Osteoblast (primary cell): ENCODE data around the gene EXOC4. TPM values are rescaled to one million over a fixed set of nuclear protein-coding genes. Genes with fewer than 3 reads are reported as not detected.

ENCODE experiments used
- DNase-seq: peaks from one replicate; pipeline ENCODE4 v3.0.0; 2011; ENCODE audit warnings: low spot score, mixed read lengths; ENCODE audit not compliant: insufficient read length; ENCODE audit errors: missing footprints
- H2AFZ ChIP-seq: 2 replicates; pipeline ENCODE4 v1.6.0; 2011; ENCODE audit warnings: mild to moderate bottlenecking, low read length
- H3K27ac ChIP-seq: 2 replicates; pipeline ENCODE4 v1.5.1; 2011; ENCODE audit warnings: mild to moderate bottlenecking, low read depth, low read length, moderate library complexity
- H3K27me3 ChIP-seq: 2 replicates; pipeline ENCODE4 v1.6.0; 2012; ENCODE audit warnings: mild to moderate bottlenecking, control low read depth, inconsistent platforms, low read length, moderate library complexity; ENCODE audit not compliant: insufficient read depth
- H3K36me3 ChIP-seq: 2 replicates; pipeline ENCODE4 v1.5.1; 2011; ENCODE audit warnings: mild to moderate bottlenecking, low read length, control low read depth, moderate library complexity; ENCODE audit not compliant: insufficient read depth
- H3K4me1 ChIP-seq: 2 replicates; pipeline ENCODE4 v1.5.1; 2011; ENCODE audit warnings: mild to moderate bottlenecking, low read length, control low read depth, moderate library complexity; ENCODE audit not compliant: insufficient read depth
- H3K4me2 ChIP-seq: 2 replicates; pipeline ENCODE4 v1.6.0; 2011; ENCODE audit warnings: mild to moderate bottlenecking, low read length; ENCODE audit not compliant: insufficient read depth
- H3K4me3 ChIP-seq: fragments of 200-600 bp; sonication (generic); 3 replicates; pipeline ENCODE4 v1.5.1; 2012; ENCODE audit warnings: mild to moderate bottlenecking, low read length, inconsistent platforms; ENCODE audit not compliant: insufficient read depth
- H3K79me2 ChIP-seq: 2 replicates; pipeline ENCODE4 v1.6.0; 2012; ENCODE audit warnings: mild to moderate bottlenecking, low read length, control low read depth, inconsistent platforms; ENCODE audit not compliant: insufficient read depth
- H3K9me3 ChIP-seq: 2 replicates; pipeline ENCODE4 v1.5.1; 2011; ENCODE audit warnings: low read depth, low read length, control low read depth
- H4K20me1 ChIP-seq: 2 replicates; pipeline ENCODE4 v1.6.0; 2012; ENCODE audit warnings: mild to moderate bottlenecking, low read length, control low read depth; ENCODE audit not compliant: insufficient read depth
- total RNA-seq: library from RNA; depleted of rRNA; stranded (reverse); fragments of >200 nt; gene quantifications from 2 replicates; pipeline ENCODE4 v1.2.3, GENCODE V29; 2012
- TF ChIP-seq, protein P1 (sequence below): IDR thresholded peaks from 2 replicates; pipeline ENCODE4 v1.5.1; 2011; ENCODE audit warnings: mild to moderate bottlenecking, low read depth, low read length, moderate library complexity; ENCODE audit errors: extremely low read depth

The EXOC4 gene
- total RNA-seq, 1 donor: 134 TPM

DNA sequence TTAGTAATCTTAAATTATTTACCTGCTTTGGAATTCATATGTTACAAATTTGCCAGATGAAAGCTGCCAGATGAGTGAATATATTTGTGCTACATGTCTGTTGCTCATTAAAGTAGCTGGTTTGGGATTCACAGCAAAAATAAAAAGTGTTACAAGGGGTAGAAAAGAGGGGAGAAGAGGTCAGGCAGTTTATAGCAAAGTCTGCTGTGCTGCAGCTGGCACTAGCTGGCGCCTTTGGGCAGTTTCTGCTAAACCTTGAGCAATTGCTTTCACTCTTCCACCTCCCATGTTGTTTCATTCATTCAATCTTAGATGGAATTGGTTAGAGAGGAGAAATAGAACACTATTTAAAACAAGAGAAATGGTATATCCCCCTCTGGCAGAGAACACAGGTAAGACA, 470.2 kb downstream of the EXOC4 start:
- Histone ChIP-seq H3K4me1 (no peaks in the 10 kb centered on the region), H3K4me2 (no peak overlapping the region), H3K79me2 (no peaks in the 10 kb centered on the region), H3K9me3 (no peaks in the 10 kb centered on the region), H3K36me3 (no peaks in the 10 kb centered on the region), H3K27me3 (no peaks in the 10 kb centered on the region), H3K4me3 (no peak overlapping the region), H2AFZ (no peak overlapping the region), H3K27ac (no peak overlapping the region), H4K20me1 (no peaks in the 10 kb centered on the region)
- TF ChIP-seq, protein P1, sequence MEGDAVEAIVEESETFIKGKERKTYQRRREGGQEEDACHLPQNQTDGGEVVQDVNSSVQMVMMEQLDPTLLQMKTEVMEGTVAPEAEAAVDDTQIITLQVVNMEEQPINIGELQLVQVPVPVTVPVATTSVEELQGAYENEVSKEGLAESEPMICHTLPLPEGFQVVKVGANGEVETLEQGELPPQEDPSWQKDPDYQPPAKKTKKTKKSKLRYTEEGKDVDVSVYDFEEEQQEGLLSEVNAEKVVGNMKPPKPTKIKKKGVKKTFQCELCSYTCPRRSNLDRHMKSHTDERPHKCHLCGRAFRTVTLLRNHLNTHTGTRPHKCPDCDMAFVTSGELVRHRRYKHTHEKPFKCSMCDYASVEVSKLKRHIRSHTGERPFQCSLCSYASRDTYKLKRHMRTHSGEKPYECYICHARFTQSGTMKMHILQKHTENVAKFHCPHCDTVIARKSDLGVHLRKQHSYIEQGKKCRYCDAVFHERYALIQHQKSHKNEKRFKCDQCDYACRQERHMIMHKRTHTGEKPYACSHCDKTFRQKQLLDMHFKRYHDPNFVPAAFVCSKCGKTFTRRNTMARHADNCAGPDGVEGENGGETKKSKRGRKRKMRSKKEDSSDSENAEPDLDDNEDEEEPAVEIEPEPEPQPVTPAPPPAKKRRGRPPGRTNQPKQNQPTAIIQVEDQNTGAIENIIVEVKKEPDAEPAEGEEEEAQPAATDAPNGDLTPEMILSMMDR: no peak
- DNase-seq: no peak

DNA sequence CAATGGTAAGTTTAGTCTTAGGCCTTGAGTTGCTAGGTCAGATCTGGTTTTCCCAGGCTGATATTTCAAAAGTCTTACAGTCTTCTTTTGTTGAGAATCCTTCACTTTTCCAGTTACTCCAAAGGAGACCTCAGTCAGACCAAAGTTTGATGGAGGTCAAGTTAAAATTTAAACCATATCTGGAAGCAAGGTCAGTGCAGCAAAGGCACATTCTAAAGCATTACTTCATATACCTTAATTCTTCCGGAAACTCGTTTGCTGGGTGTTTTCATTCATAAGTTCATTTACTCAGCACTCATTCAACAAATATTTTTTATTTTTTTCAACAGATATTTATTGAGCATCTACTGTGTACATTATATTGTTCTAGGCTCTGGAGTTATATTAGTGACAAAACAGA, 471.3 kb downstream of the EXOC4 start:
- Histone ChIP-seq H3K27me3 (no peaks in the 10 kb centered on the region), H3K4me1 (no peaks in the 10 kb centered on the region), H2AFZ (no peak overlapping the region), H4K20me1 (no peaks in the 10 kb centered on the region), H3K9me3 (no peaks in the 10 kb centered on the region), H3K4me3 (no peak overlapping the region), H3K4me2 (no peak overlapping the region), H3K79me2 (no peaks in the 10 kb centered on the region), H3K27ac (no peak overlapping the region), H3K36me3 (no peaks in the 10 kb centered on the region)
- TF ChIP-seq, protein P1: no peak
- DNase-seq: no peak

DNA sequence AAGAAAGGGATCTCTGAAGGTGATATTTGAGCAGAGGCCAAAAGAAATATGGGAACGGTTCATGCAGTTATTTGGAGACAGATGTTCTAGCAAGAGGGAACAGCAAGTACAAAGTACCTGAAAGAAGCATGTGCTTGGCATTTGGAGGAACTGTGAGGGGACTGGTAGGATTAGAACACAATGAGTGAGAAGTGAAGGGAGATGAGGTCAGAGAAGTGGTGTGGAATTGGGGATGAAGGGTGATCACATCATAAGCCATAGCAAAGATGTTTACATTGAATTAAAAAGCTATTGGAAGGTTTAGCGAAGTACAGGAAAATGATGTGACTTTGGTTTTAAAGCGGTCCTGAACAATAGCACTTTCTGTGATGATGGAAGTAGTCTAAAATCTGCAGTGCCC, 471.8 kb downstream of the EXOC4 start:
- Histone ChIP-seq H4K20me1 (no peaks in the 10 kb centered on the region), H3K9me3 (no peaks in the 10 kb centered on the region)
- TF ChIP-seq, protein P1: no peak

DNA sequence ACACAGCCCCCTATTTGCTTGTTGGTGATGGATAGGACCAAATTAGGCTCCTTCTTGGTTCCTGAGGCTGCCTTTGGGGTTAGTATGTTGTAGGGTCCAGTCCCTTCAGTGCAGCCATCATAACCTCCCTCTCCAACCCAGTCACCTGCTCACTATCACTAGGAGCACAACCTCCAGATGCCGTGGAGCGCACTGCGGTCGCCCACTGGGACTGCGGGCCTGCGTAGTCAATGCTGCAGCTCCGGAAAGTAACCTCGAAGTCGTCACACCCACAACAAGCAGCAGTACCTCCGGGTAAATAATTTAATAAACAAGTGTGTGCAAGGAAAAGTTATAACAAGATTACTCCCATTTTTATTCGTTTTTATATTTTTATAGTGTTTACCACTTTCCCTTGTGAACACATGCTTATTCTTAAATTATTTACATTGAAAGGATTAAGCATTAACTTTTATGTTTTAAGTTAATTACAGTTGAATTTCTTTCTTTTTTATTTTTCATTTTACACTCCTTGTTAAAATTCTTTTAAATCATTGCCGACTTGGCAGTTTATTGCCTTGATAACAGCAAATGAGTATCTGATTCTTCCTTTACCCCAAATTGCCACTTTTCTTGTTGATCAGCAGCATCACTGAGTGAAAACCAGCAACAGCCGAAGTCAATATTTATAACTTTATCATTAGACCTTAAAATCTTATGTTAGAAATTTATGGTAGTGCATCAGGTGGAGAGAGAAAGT, 474.8 kb downstream of the EXOC4 start:
- Histone ChIP-seq H3K79me2 (no peaks in the 10 kb centered on the region), H3K36me3 (no peaks in the 10 kb centered on the region), H4K20me1 (no peaks in the 10 kb centered on the region), H2AFZ (no peak overlapping the region), H3K4me1 (no peaks in the 10 kb centered on the region), H3K9me3 (no peaks in the 10 kb centered on the region), H3K27me3 (no peaks in the 10 kb centered on the region), H3K27ac (no peak overlapping the region), H3K4me2 (no peak overlapping the region), H3K4me3 (no peak overlapping the region)
- no peak for DNase-seq
- TF ChIP-seq, protein P1: no peak

More for the DNA sequence above, 471.8 kb downstream of the EXOC4 start:
- H3K27ac ChIP-seq: no peak overlapping the region
- no peaks in the 10 kb centered on the region for H3K27me3 ChIP-seq
- H3K79me2 ChIP-seq: no peaks in the 10 kb centered on the region
- no peak overlapping the region for H3K4me2 ChIP-seq
- no peak overlapping the region for H2AFZ ChIP-seq
- no peaks in the 10 kb centered on the region for H3K4me1 ChIP-seq
- no peak for DNase-seq
- H3K36me3 ChIP-seq: no peaks in the 10 kb centered on the region
- no peak overlapping the region for H3K4me3 ChIP-seq
